HCT116 (cell line): ENCODE results near the gene TYRO3. TPM values are rescaled to one million over a fixed set of nuclear protein-coding genes. Genes with fewer than 3 reads are reported as not detected.

Source experiments
- ATAC-seq: fragments of 200-7000 bp; cut with Tn5 transposase; 2 replicates; pipeline ENCODE4 v1.9.1; 2020; ENCODE audit warnings: mild to moderate bottlenecking, moderate library complexity
- BruUV-seq: library from RNA; stranded (reverse); fragments of 400-500 nt; replicated peaks from 2 replicates; lab custom pipeline; 2021; lab: Mats Ljungman, UMichigan
- CTCF ChIA-PET: fragments of 300-600 bp; sonication (Branson Sonifier 250); formaldehyde crosslinking; loops from one replicate; lab custom pipeline; 2021; ENCODE audit warnings: antibody characterized with exemption; lab: Charles Lee
- POLR2A ChIA-PET: fragments of 300-600, 350-600 bp; sonication (Branson Sonifier 250); formaldehyde crosslinking; loops from one replicate; lab custom pipeline; 2021; ENCODE audit warnings: antibody characterized with exemption; lab: Charles Lee
- RAD21 ChIA-PET, 2 experiments: fragments of 300-600 bp; sonication (Branson Sonifier 250); formaldehyde crosslinking; loops; one replicate each; lab custom pipeline; 2023; ENCODE audit warnings: low total read pairs in 2 of 2; ENCODE audit not compliant: uncharacterized antibody in 2 of 2, unreplicated experiment in 2 of 2, low non-redundant PET in 1 of 2; lab: Charles Lee
- DNase-seq: peaks from one replicate; pipeline ENCODE4 v3.0.0-alpha.2; 2010; ENCODE audit warnings: low read depth, low spot score
- H2AFZ ChIP-seq: fragments of 200-600 bp; shearing (Covaris generic), sonication (generic); 2 replicates; pipeline ENCODE4 v1.6.1; 2017; ENCODE audit warnings: low read depth, mixed run types, mixed read lengths, antibody characterized with exemption, low read length; ENCODE audit not compliant: poor library complexity, severe bottlenecking
- H3K27ac ChIP-seq: 2 replicates; pipeline ENCODE4 v1.5.1; 2012; ENCODE audit warnings: low read depth, low read length
- H3K27me3 ChIP-seq: fragments of 200-600 bp; sonication (generic); 2 replicates; pipeline ENCODE4 v1.6.1; 2016; ENCODE audit warnings: mixed run types, low read length, mixed read lengths; ENCODE audit not compliant: insufficient read depth
- H3K36me3 ChIP-seq, 2 experiments: fragments of 200-500 bp in 1 of 2; fragments of 200-600 bp in 1 of 2; sonication (Bioruptor generic) in 1 of 2; sonication (generic) in 1 of 2; 2 replicates each; pipeline versions ENCODE4 v1.5.1 to v1.6.1; 2014 to 2016; ENCODE audit warnings: low read length in 2 of 2, inconsistent platforms in 1 of 2, mixed read lengths in 1 of 2, mixed run types in 1 of 2; ENCODE audit not compliant: insufficient read depth in 2 of 2, control insufficient read depth in 1 of 2
- H3K4me1 ChIP-seq, 2 experiments: fragments of 200-600 bp in 1 of 2; sonication (generic) in 1 of 2; 2 replicates each; pipeline versions ENCODE4 v1.5.1 to v1.6.1; 2012 to 2017; ENCODE audit warnings: low read length in 2 of 2, inconsistent platforms in 1 of 2, mild to moderate bottlenecking in 1 of 2, mixed read lengths in 1 of 2, mixed run types in 1 of 2, moderate library complexity in 1 of 2; ENCODE audit not compliant: insufficient read depth in 2 of 2, control insufficient read depth in 1 of 2
- H3K4me2 ChIP-seq: fragments of 200-600 bp; sonication (generic); 2 replicates; pipeline ENCODE4 v1.6.1; 2017; ENCODE audit warnings: mixed run types, low read length, mixed read lengths
- H3K4me3 ChIP-seq, 2 experiments: fragments of 200-600 bp in 1 of 2; sonication (generic) in 1 of 2; replicated peaks in 1 of 2; 2 replicates each; pipeline ENCODE4 v1.5.1; 2011 to 2016; ENCODE audit warnings: low read length in 2 of 2, control low read depth in 1 of 2, low read depth in 1 of 2, mild to moderate bottlenecking in 1 of 2, mixed read lengths in 1 of 2, mixed run types in 1 of 2
- H3K79me2 ChIP-seq: fragments of 200-600 bp; sonication (generic); 2 replicates; pipeline ENCODE4 v1.6.1; 2017; ENCODE audit warnings: mild to moderate bottlenecking, mixed run types, low read length, moderate library complexity, mixed read lengths; ENCODE audit not compliant: insufficient read depth
- H3K9ac ChIP-seq: fragments of 200-600 bp; sonication (generic); 2 replicates; pipeline ENCODE4 v1.6.1; 2016; ENCODE audit warnings: low read length, mixed read lengths
- H3K9me2 ChIP-seq: fragments of 200-600 bp; sonication (generic), shearing (Covaris generic); 2 replicates; pipeline ENCODE4 v1.6.1; 2017; ENCODE audit warnings: mixed run types, mild to moderate bottlenecking, moderate library complexity; ENCODE audit not compliant: insufficient read depth
- H3K9me3 ChIP-seq, 2 experiments: fragments of 200-500 bp in 1 of 2; fragments of 200-600 bp in 1 of 2; sonication (Bioruptor generic) in 1 of 2; sonication (generic) in 1 of 2; 2 replicates each; pipeline ENCODE4 v1.6.1; 2014 to 2017; ENCODE audit warnings: low read length in 2 of 2, mixed read lengths in 2 of 2, inconsistent platforms in 1 of 2, low read depth in 1 of 2, mild to moderate bottlenecking in 1 of 2, mixed run types in 1 of 2, moderate library complexity in 1 of 2; ENCODE audit not compliant: control insufficient read depth in 1 of 2, insufficient read depth in 1 of 2
- H4K20me1 ChIP-seq: fragments of 200-600 bp; sonication (generic), shearing (Covaris generic); 2 replicates; pipeline ENCODE4 v1.6.1; 2017; ENCODE audit warnings: mixed run types, mild to moderate bottlenecking, moderate library complexity; ENCODE audit not compliant: insufficient read depth
- ATF3 ChIP-seq: IDR thresholded peaks from 2 replicates; pipeline ENCODE4 v1.6.1; 2012
- EZH2 ChIP-seq: fragments of 200-600 bp; sonication (generic); IDR thresholded peaks from 2 replicates; pipeline ENCODE4 v1.6.1; 2017; ENCODE audit warnings: antibody characterized with exemption, mixed run types
- EZH2phosphoT487 ChIP-seq: fragments of 200-600 bp; IDR thresholded peaks from 2 replicates; pipeline ENCODE4 v1.6.1; 2018; ENCODE audit warnings: antibody characterized with exemption, borderline replicate concordance
- MAX ChIP-seq: IDR thresholded peaks from 2 replicates; pipeline ENCODE4 v1.6.1; 2012
- POLR2A ChIP-seq: IDR thresholded peaks from 2 replicates; pipeline ENCODE4 v1.7.0; 2011; ENCODE audit warnings: borderline replicate concordance; ENCODE audit not compliant: insufficient read depth, insufficient read length; ENCODE audit errors: extremely low read depth
- REST ChIP-seq: IDR thresholded peaks from 2 replicates; pipeline ENCODE4 v1.6.1; 2012; ENCODE audit warnings: low read depth
- SRF ChIP-seq: IDR thresholded peaks from 2 replicates; pipeline ENCODE4 v1.6.1; 2012; ENCODE audit warnings: low read depth
- YY1 ChIP-seq: IDR thresholded peaks from 2 replicates; pipeline ENCODE4 v1.6.1; 2011; ENCODE audit warnings: low read length, low read depth, moderate library complexity, mild to moderate bottlenecking; ENCODE audit not compliant: insufficient replicate concordance; ENCODE audit errors: extremely low read depth
- ZFX ChIP-seq: fragments of 450-650 bp; IDR thresholded peaks from 2 replicates; pipeline ENCODE4 v1.6.1; 2017
- intact Hi-C: fragments of 100-400 bp; cut with micrococcal nuclease; formaldehyde crosslinking; loops from 2 replicates; pipeline ENCODE4 v1.10.0; 2022
- total RNA-seq: library from RNA; stranded (reverse); gene quantifications from one replicate; pipeline ENCODE4 v1.2.1, GENCODE V29; 2021; ENCODE audit not compliant: unreplicated experiment
- TF ChIP-seq, protein P1 (sequence below), 3 experiments: fragments of 200-600 bp in 1 of 3; sonication (generic) in 1 of 3; IDR thresholded peaks in 2 of 3; conservative IDR thresholded peaks in 1 of 3; 2 replicates each; pipeline ENCODE4 v1.5.1; 2012 to 2017; ENCODE audit warnings: low read depth in 2 of 3, low read length in 2 of 3, antibody characterized with exemption in 1 of 3, borderline replicate concordance in 1 of 3, control low read depth in 1 of 3, mild to moderate bottlenecking in 1 of 3, mixed read lengths in 1 of 3, mixed run types in 1 of 3, moderate library complexity in 1 of 3; ENCODE audit not compliant: insufficient read depth in 1 of 3

Gene TYRO3
- total RNA-seq, 1 experiment from 2014 or later: 34.6 TPM

- ATAC-seq (no peak), DNase-seq (no peak)
- Histone ChIP-seq H3K9me3 (no peaks in the 10 kb centered on the region), H3K4me2 (no peak overlapping the region), H3K4me1 (no peaks in the 10 kb centered on the region; a peak in 1 of 4 replicates), H3K9me2 (no peaks in the 10 kb centered on the region), H3K36me3 (no peaks in the 10 kb centered on the region), H3K4me3 (no peak overlapping the region), H3K27ac (no peak overlapping the region), H4K20me1 (no peaks in the 10 kb centered on the region), H2AFZ (no peak overlapping the region), H3K27me3 (no peaks in the 10 kb centered on the region), H3K79me2 (no peaks in the 10 kb centered on the region), H3K9ac (no peak overlapping the region)
- TF ChIP-seq ZFX (no peak), POLR2A (no peak), SRF (no peak)
- POLR2A ChIA-PET: no interaction called here
- RAD21 ChIA-PET: interaction anchor here in 1 of 2 experiments (1.5 kb wide), 1 partner anchor 119 kb away, joined by 3 read pairs; no protein-coding TSS in a partner anchor
- no TSS peak for BruUV-seq
- intact Hi-C loops: no loop called here
- CTCF ChIA-PET: no interaction called here
Observed at GRCh38 chr15:41584636-41585126, 25.7 kb downstream of the TYRO3 start.

DNA sequence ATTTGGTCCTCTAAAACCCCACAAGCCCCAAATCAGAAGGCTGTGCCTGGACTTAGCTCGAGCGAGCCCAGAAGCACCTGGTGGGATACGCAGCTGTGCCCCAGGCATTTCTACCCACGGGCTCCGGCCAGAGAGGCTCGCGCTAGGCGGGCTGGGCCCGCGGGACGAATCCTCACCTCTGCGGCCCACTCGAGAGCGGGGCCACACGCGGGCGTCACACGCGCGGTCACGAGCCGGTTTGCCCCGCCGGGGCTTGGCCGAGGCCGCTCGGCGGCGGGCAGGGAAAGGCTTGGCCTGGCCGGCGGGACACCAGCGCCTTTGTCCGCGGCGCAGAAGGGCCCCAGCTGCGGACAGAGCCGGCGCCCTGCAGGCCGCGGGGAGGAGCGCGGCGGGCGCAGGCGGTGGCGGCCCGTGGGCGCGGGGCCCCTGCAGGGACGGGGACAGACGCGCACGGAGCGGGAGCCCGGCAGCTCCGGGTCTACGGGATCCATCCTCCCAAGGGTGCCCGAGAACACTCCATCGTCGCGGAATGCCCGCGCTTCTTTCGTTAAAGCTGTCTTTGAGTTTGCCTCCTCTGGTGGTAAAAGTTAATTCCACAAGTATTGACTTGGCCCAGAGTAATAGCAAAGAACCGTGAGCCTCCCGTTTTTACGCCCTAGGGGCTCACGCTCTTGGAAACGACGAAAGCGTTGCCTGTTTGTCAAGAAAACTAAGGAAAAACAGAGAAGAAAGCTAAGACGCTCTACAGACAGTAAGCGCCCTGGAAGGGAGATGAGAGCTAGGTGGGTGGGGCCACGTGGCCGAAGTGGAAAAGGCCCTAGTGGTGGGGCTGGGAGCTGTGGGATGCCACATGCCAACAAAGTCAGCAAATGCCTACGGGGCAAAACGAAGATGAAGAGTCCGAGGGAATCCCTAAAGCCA lies 26.4 kb downstream of the TYRO3 start:
- Histone ChIP-seq H3K4me3 (no peak overlapping the region), H4K20me1 (no peaks in the 10 kb centered on the region), H3K9ac (no peak overlapping the region), H3K36me3 (no peaks in the 10 kb centered on the region), H2AFZ (no peak overlapping the region), H3K9me3 (no peaks in the 10 kb centered on the region), H3K27me3 (no peaks in the 10 kb centered on the region), H3K9me2 (no peaks in the 10 kb centered on the region), H3K27ac (no peak overlapping the region), H3K4me1 (no peaks in the 10 kb centered on the region; a peak in 1 of 4 replicates), H3K79me2 (no peaks in the 10 kb centered on the region), H3K4me2 (no peak overlapping the region)
- ATAC-seq (0 out of 2 replicates have a peak, but pooled peaks have one; percentile 36), DNase-seq (no peak)
- no TSS peak for BruUV-seq
- no peak for TF ChIP-seq YY1
- TF ChIP-seq EZH2: no peak
- TF ChIP-seq, protein P1, sequence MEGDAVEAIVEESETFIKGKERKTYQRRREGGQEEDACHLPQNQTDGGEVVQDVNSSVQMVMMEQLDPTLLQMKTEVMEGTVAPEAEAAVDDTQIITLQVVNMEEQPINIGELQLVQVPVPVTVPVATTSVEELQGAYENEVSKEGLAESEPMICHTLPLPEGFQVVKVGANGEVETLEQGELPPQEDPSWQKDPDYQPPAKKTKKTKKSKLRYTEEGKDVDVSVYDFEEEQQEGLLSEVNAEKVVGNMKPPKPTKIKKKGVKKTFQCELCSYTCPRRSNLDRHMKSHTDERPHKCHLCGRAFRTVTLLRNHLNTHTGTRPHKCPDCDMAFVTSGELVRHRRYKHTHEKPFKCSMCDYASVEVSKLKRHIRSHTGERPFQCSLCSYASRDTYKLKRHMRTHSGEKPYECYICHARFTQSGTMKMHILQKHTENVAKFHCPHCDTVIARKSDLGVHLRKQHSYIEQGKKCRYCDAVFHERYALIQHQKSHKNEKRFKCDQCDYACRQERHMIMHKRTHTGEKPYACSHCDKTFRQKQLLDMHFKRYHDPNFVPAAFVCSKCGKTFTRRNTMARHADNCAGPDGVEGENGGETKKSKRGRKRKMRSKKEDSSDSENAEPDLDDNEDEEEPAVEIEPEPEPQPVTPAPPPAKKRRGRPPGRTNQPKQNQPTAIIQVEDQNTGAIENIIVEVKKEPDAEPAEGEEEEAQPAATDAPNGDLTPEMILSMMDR (IDR thresholded peaks at IDR 0.05 in 2 of 3, conservative IDR thresholded peaks at IDR 0.05 in 1 of 3; ENCODE audit: borderline replicate concordance in 1 of 3, insufficient read depth in 1 of 3, low read depth in 2 of 3, low read length in 2 of 3): 0 out of 6 replicates have a peak, but pooled peaks of 1 of the 3 experiments have one; percentile 12
- TF ChIP-seq REST: no peak
- TF ChIP-seq MAX: no peak
- no peak for TF ChIP-seq EZH2phosphoT487
- no peak for TF ChIP-seq ATF3
- TF ChIP-seq SRF: no peak
- POLR2A ChIA-PET: no interaction called here
- RAD21 ChIA-PET: interaction anchor here in 1 of 2 experiments (1.5 kb wide), 1 partner anchor 120 kb away, joined by 3 read pairs; no protein-coding TSS in a partner anchor
- CTCF ChIA-PET: no interaction called here
- intact Hi-C loops: no loop called here
